Renal cortical epithelial cell (primary cell): ENCODE data around the gene TATDN2. TPM values are rescaled to one million over a fixed set of nuclear protein-coding genes. Genes with fewer than 3 reads are reported as not detected.
"Not testable (repeated sequence)": the region's sequence is repeated elsewhere in the genome, so short reads cannot be mapped to it uniquely, and the experiment has no call there.

ENCODE experiments used
- DNase-seq: peaks from one replicate; pipeline ENCODE4 v3.0.0-alpha.2; 2011; ENCODE audit warnings: low read depth
- total RNA-seq: library from RNA; depleted of rRNA; stranded (reverse); fragments of >200 nt; gene quantifications from 2 replicates; pipeline ENCODE4 v1.2.3, GENCODE V29; 2014

Gene TATDN2
- total RNA-seq, 1 donor from 2014 or later: 18.8 TPM

GRCh38 chr3:10291641-10292040 lies 43.4 kb downstream of the TATDN2 start:
- no peak for DNase-seq

- no peak for DNase-seq
These were observed 44.5 kb downstream of the TATDN2 start, which contains the start of gene GHRL for GRCh38 chr3:10292505-10293419. GHRL (minus strand) TSS chr3:10292947; CDS start chr3:10290180, 2,767 bp downstream.

GRCh38 chr3:10294030-10294586 lies 45.8 kb downstream of the TATDN2 start:
- DNase-seq: no peak

- DNase-seq: not testable (repeated sequence)
These were observed 49.8 kb downstream of the TATDN2 start for GRCh38 chr3:10298064-10298463.

GRCh38 chr3:10299175-10299574 lies 50.9 kb downstream of the TATDN2 start:
- peak; percentile 15 for DNase-seq

- DNase-seq: no peak
These were observed 51.4 kb downstream of the TATDN2 start for GRCh38 chr3:10299679-10300078.

- DNase-seq: no peak
These were observed 51.8 kb downstream of the TATDN2 start for GRCh38 chr3:10300087-10300486.

- no peak for DNase-seq
These were observed 54.8 kb downstream of the TATDN2 start for GRCh38 chr3:10303105-10303504.

- DNase-seq: no peak
These were observed 55.5 kb downstream of the TATDN2 start for GRCh38 chr3:10303785-10304184.

GRCh38 chr3:10304905-10305304 lies 56.6 kb downstream of the TATDN2 start:
- DNase-seq: no peak

GRCh38 chr3:10305331-10305902 lies 57.2 kb downstream of the TATDN2 start:
- DNase-seq: no peak

GRCh38 chr3:10306156-10306555 lies 57.9 kb downstream of the TATDN2 start:
- DNase-seq: no peak

GRCh38 chr3:10308678-10309077 lies 60.4 kb downstream of the TATDN2 start:
- DNase-seq: no peak

GRCh38 chr3:10309736-10310135 lies 61.5 kb downstream of the TATDN2 start:
- DNase-seq: no peak

GRCh38 chr3:10310578-10310977 lies 62.3 kb downstream of the TATDN2 start:
- DNase-seq: no peak

GRCh38 chr3:10311710-10312109 lies 63.5 kb downstream of the TATDN2 start:
- no peak for DNase-seq

GRCh38 chr3:10312391-10312790 lies 64.1 kb downstream of the TATDN2 start:
- no peak for DNase-seq

GRCh38 chr3:10312861-10313260 lies 64.6 kb downstream of the TATDN2 start:
- no peak for DNase-seq

- DNase-seq: no peak
These were observed 66.8 kb downstream of the TATDN2 start for GRCh38 chr3:10315101-10315500.

- DNase-seq: no peak
These were observed 67.6 kb downstream of the TATDN2 start for GRCh38 chr3:10315771-10316344.

GRCh38 chr3:10317311-10317960 lies 69.2 kb downstream of the TATDN2 start:
- DNase-seq: peak; percentile 62

- DNase-seq: no peak
These were observed 69.7 kb downstream of the TATDN2 start for GRCh38 chr3:10317961-10318350.
